HFFc6 (cell line): ENCODE results near the gene WTAP. TPM values are rescaled to one million over a fixed set of nuclear protein-coding genes. Genes with fewer than 3 reads are reported as not detected.
A peak's percentile ranks its signal among the peaks of the same experiment; 100 is the strongest.

Experiments used
- DNase-seq: peaks from one replicate; pipeline ENCODE4 v3.0.0-alpha.2; 2018
- H3K27ac Mint-ChIP-seq: 2 replicates; pipeline ENCODE4 v1.8.0; 2020; ENCODE audit warnings: mild to moderate bottlenecking, mixed read lengths
- H3K27me3 Mint-ChIP-seq: 2 replicates; pipeline ENCODE4 v1.8.0; 2021; ENCODE audit warnings: mild to moderate bottlenecking, moderate library complexity, mixed read lengths; ENCODE audit not compliant: insufficient read depth
- H3K36me3 Mint-ChIP-seq: 2 replicates; pipeline ENCODE4 v1.8.0; 2021; ENCODE audit warnings: low read depth, mixed read lengths
- H3K4me1 Mint-ChIP-seq: 2 replicates; pipeline ENCODE4 v1.8.0; 2020; ENCODE audit warnings: low read depth, mixed read lengths
- H3K4me3 Mint-ChIP-seq: 2 replicates; pipeline ENCODE4 v1.8.0; 2020; ENCODE audit warnings: mild to moderate bottlenecking, moderate library complexity, mixed read lengths
- H3K9me3 Mint-ChIP-seq: 2 replicates; pipeline ENCODE4 v1.8.0; 2020; ENCODE audit warnings: mild to moderate bottlenecking, mixed read lengths
- total RNA-seq, 6 experiments: library from RNA; stranded (reverse); fragmentation: NEBNext Ultra II Directional; extraction: Animal tissue kit (Norgen Biotek cat#: 25700); gene quantifications; 2 replicates in 1 of 6; 3 replicates in 5 of 6; pipeline ENCODE4 v1.2.3, GENCODE V29; 2021
- TF ChIP-seq, protein P1 (sequence below): fragments of 200-600 bp; sonication (generic); IDR thresholded peaks from 2 replicates; pipeline ENCODE4 v1.5.0; 2021; ENCODE audit warnings: antibody characterized with exemption, mild to moderate bottlenecking

Gene WTAP
- total RNA-seq, 6 experiments from 2014 or later, result 64.0 to 73.5 (median 68.7) TPM

DNA sequence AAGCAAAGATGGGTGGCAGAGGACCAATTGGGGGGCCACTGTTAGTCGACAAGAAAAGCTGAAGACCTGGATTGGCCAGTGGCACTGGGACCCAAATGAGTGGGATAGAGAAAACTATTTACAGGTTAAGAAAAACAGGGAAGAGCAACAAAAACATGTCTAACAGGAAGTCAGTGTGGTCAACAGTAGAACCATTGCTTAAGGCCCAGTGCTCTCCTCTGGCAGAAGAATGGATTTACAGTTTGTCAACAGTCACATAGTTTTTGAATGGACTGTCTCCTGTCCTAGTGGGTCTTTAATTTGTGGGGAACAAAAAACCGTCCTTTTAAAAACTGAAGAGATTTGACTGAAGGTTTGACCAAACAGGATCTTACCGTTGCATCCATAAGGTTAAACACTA is 12.1 kb upstream of the WTAP start:
- no peak for DNase-seq
- Mint-ChIP-seq H3K4me3 (no peak overlapping the region), H3K9me3 (no peaks in the 10 kb centered on the region), H3K36me3 (peaks cover 7% of the 10 kb centered on the region; the same call in 1 of the 2 replicates), H3K27ac (peak overlapping the region; percentile 27; the same call in 1 of the 2 replicates), H3K27me3 (no peaks in the 10 kb centered on the region), H3K4me1 (peaks cover 29% of the 10 kb centered on the region)
- TF ChIP-seq, protein P1, sequence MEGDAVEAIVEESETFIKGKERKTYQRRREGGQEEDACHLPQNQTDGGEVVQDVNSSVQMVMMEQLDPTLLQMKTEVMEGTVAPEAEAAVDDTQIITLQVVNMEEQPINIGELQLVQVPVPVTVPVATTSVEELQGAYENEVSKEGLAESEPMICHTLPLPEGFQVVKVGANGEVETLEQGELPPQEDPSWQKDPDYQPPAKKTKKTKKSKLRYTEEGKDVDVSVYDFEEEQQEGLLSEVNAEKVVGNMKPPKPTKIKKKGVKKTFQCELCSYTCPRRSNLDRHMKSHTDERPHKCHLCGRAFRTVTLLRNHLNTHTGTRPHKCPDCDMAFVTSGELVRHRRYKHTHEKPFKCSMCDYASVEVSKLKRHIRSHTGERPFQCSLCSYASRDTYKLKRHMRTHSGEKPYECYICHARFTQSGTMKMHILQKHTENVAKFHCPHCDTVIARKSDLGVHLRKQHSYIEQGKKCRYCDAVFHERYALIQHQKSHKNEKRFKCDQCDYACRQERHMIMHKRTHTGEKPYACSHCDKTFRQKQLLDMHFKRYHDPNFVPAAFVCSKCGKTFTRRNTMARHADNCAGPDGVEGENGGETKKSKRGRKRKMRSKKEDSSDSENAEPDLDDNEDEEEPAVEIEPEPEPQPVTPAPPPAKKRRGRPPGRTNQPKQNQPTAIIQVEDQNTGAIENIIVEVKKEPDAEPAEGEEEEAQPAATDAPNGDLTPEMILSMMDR, result no peak

DNA sequence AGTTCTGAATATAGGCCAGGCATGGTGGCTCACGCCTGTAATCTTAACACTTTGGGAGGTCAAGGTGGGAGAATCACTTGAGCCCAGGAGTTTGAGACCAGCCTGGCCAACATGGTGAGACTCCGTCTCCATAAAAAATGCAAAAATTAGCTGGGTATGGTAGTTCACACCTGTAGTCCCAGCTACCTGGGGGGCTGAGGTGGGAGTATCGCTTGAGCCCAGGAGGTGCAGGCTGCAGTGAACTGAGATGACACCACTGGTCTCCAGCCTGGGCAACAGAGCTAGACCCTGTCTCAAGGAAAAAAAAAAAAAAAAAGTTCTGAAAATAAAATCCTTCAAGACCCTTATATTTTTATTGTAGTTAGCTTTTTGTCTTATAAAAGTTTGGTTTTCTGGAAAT is 11.7 kb upstream of the WTAP start:
- TF ChIP-seq, protein P1, result no peak
- no peak overlapping the region for H3K27ac Mint-ChIP-seq
- peaks cover 29% of the 10 kb centered on the region for H3K4me1 Mint-ChIP-seq
- no peak for DNase-seq
- H3K9me3 Mint-ChIP-seq, result no peaks in the 10 kb centered on the region
- H3K4me3 Mint-ChIP-seq, result no peak overlapping the region
- no peaks in the 10 kb centered on the region for H3K27me3 Mint-ChIP-seq
- H3K36me3 Mint-ChIP-seq, result peaks cover 7% of the 10 kb centered on the region; the same call in 1 of the 2 replicates

DNA sequence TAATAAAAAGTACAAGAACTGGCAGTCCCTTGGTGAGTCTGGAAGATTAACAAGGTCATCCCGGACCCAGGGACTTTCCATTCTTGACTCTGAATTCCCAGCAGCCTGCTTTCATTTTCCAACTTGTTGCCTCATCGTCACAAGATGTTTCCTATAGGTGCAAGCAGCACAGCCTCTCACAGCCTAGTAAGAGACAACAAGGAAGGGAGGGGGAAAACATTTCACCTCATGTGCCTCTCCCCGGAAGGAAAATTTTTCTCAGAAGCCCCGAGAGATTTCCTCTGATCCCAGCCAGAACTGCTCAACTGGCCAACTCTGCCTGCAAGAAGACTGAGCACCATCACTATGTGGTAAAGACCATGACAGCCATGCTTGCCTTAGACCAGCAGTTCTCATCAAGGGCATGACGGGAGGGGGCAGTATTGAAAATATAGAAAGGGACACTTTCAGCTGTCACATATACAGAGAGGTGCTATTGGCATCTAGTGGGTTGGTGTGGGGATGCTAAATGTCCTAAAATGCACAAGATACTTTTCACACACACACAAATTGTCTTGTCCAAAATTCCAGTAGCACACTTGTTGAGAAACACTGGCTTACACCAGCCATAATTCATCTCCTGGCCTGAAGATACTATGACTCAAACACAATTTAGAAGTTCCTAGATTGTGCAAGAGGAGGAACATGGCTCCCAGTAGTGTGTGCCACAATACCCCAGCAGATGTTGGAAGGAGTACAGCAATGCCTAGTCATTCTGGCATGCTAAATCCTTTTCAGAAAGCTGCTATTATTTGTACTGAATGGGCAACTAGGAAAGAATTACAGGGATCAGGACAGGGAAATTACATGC is 10.8 kb upstream of the WTAP start:
- H3K4me3 Mint-ChIP-seq, result peak overlapping the region; percentile 61
- peaks cover 7% of the 10 kb centered on the region; the same call in 1 of the 2 replicates for H3K36me3 Mint-ChIP-seq
- no peaks in the 10 kb centered on the region for H3K9me3 Mint-ChIP-seq
- TF ChIP-seq, protein P1, result peak; percentile 23; the same call in 1 of the 2 replicates
- peaks cover 29% of the 10 kb centered on the region for H3K4me1 Mint-ChIP-seq
- H3K27me3 Mint-ChIP-seq, result no peaks in the 10 kb centered on the region
- DNase-seq, result peak; percentile 95
- H3K27ac Mint-ChIP-seq, result peak overlapping the region; percentile 74

DNA sequence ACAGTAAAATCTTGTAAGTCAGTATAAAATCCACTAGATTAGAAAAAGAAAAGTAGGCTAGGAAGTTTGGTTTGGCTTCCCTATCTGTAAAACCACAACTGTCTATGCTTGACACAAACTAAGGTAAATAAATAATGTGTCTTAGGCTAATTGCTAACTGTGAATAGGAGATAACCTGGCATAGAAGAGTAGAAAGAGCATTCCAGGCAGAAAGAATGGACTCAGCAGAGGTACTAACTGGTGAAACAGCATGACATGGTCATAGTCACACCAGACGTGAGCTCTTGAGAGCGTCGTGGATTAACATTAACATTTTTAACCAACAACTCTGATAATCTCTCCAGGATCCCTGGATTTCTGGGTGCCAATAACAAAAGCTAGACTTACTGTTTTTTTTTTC is 8.7 kb upstream of the WTAP start:
- TF ChIP-seq, protein P1, result no peak
- DNase-seq, result no peak
- H3K4me3 Mint-ChIP-seq, result no peak overlapping the region
- H3K27me3 Mint-ChIP-seq, result no peaks in the 10 kb centered on the region
- peaks cover 35% of the 10 kb centered on the region for H3K4me1 Mint-ChIP-seq
- no peaks in the 10 kb centered on the region for H3K9me3 Mint-ChIP-seq
- peaks cover 7% of the 10 kb centered on the region; the same call in 1 of the 2 replicates for H3K36me3 Mint-ChIP-seq
- no peak overlapping the region for H3K27ac Mint-ChIP-seq

DNA sequence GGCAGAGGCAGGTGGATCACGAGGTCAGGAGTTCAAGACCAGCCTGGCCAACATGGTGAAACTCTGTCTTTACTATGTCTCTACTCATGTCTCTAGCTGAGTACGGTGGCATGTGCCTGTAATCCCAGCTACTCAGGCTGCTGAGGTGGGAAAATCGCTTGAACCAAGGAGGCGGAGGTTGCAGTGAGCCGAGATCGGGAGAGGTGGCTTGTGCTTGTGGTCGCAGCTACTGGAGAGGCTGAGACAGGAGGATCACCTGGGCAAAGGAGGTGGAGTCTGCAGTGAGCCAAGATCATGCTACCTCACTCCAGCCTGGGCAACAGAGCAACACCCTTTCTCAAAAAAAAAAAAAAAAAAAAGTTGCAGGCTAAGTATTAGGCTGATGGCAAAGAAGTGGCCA is 8.0 kb upstream of the WTAP start:
- Mint-ChIP-seq H3K4me1 (peaks cover 35% of the 10 kb centered on the region), H3K27me3 (no peaks in the 10 kb centered on the region; the same call in 1 of the 2 replicates), H3K27ac (no peak overlapping the region), H3K9me3 (no peaks in the 10 kb centered on the region), H3K4me3 (no peak overlapping the region), H3K36me3 (peaks cover 13% of the 10 kb centered on the region; the same call in 1 of the 2 replicates)
- DNase-seq, result no peak
- TF ChIP-seq, protein P1, result no peak
